H9 (cell line): ENCODE data around the gene STXBP1. TPM values are rescaled to one million over a fixed set of nuclear protein-coding genes. Genes with fewer than 3 reads are reported as not detected.

ENCODE experiments used
- DNase-seq: peaks from one replicate; pipeline ENCODE4 v3.0.0-alpha.2; 2017
- H2AFZ ChIP-seq: one replicate; pipeline ENCODE4 v1.6.1; 2013; ENCODE audit warnings: mild to moderate bottlenecking, low read length, control low read depth, moderate library complexity
- H2AK5ac ChIP-seq: 2 replicates; pipeline ENCODE4 v1.6.1; 2013; ENCODE audit warnings: low read length, control low read depth, mixed read lengths; ENCODE audit not compliant: insufficient read length
- H2BK120ac ChIP-seq: one replicate; pipeline ENCODE4 v1.6.1; 2013; ENCODE audit warnings: low read depth, mild to moderate bottlenecking, low read length, control low read depth, inconsistent platforms; ENCODE audit not compliant: poor library complexity, severe bottlenecking
- H2BK12ac ChIP-seq: 2 replicates; pipeline ENCODE4 v1.6.1; 2013; ENCODE audit warnings: low read length, control low read depth, mixed read lengths, low read depth; ENCODE audit not compliant: insufficient read length
- H2BK15ac ChIP-seq: 2 replicates; pipeline ENCODE4 v1.6.1; 2013; ENCODE audit warnings: low read depth, low read length, control low read depth
- H2BK20ac ChIP-seq: one replicate; pipeline ENCODE4 v1.6.1; 2013; ENCODE audit warnings: low read depth, mild to moderate bottlenecking, low read length, control low read depth, inconsistent platforms; ENCODE audit not compliant: poor library complexity, severe bottlenecking
- H2BK5ac ChIP-seq: 2 replicates; pipeline ENCODE4 v1.6.1; 2013; ENCODE audit warnings: low read length, control low read depth, mixed read lengths; ENCODE audit not compliant: insufficient read length
- H3K14ac ChIP-seq: 2 replicates; pipeline ENCODE4 v1.6.1; 2013; ENCODE audit warnings: low read length, control low read depth; ENCODE audit not compliant: insufficient read depth
- H3K18ac ChIP-seq: 2 replicates; pipeline ENCODE4 v1.6.1; 2013; ENCODE audit warnings: low read depth, mild to moderate bottlenecking, mixed read lengths, low read length, control low read depth; ENCODE audit not compliant: insufficient read length
- H3K23ac ChIP-seq: 2 replicates; pipeline ENCODE4 v1.6.1; 2013; ENCODE audit warnings: low read length, control low read depth, mixed read lengths, low read depth; ENCODE audit not compliant: insufficient read length
- H3K23me2 ChIP-seq: 2 replicates; pipeline ENCODE4 v1.6.1; 2013; ENCODE audit warnings: low read depth, mild to moderate bottlenecking, mixed read lengths, low read length, control low read depth; ENCODE audit not compliant: insufficient read length, poor library complexity, severe bottlenecking
- H3K27ac ChIP-seq: 2 replicates; pipeline ENCODE4 v1.5.1; 2013; ENCODE audit warnings: low read length, control low read depth, mixed read lengths, low read depth; ENCODE audit not compliant: insufficient read length
- H3K27me3 ChIP-seq: 2 replicates; pipeline ENCODE4 v1.6.1; 2013; ENCODE audit warnings: low read length, control low read depth, inconsistent platforms; ENCODE audit not compliant: insufficient read depth
- H3K4ac ChIP-seq: 2 replicates; pipeline ENCODE4 v1.6.1; 2013; ENCODE audit warnings: low read depth, mild to moderate bottlenecking, control low read depth, inconsistent platforms, low read length, moderate library complexity
- H3K4me1 ChIP-seq: 2 replicates; pipeline ENCODE4 v1.6.1; 2013; ENCODE audit warnings: low read length, control low read depth, inconsistent platforms; ENCODE audit not compliant: insufficient read depth
- H3K4me2 ChIP-seq: 2 replicates; pipeline ENCODE4 v1.6.1; 2013; ENCODE audit warnings: low read length, control low read depth, mixed read lengths; ENCODE audit not compliant: insufficient read length, insufficient read depth
- H3K56ac ChIP-seq: 2 replicates; pipeline ENCODE4 v1.6.1; 2013; ENCODE audit warnings: low read depth, mild to moderate bottlenecking, mixed read lengths, low read length, control low read depth; ENCODE audit not compliant: insufficient read length
- H3K79me1 ChIP-seq: 2 replicates; pipeline ENCODE4 v1.6.1; 2013; ENCODE audit warnings: low read depth, mild to moderate bottlenecking, moderate library complexity, low read length, control low read depth, inconsistent platforms; ENCODE audit not compliant: insufficient read depth, poor library complexity, severe bottlenecking
- H3K79me2 ChIP-seq: 2 replicates; pipeline ENCODE4 v1.6.1; 2013; ENCODE audit warnings: low read length, control low read depth, inconsistent platforms; ENCODE audit not compliant: insufficient read depth
- H3K9ac ChIP-seq: 2 replicates; pipeline ENCODE4 v1.6.1; 2013; ENCODE audit warnings: low read length, control low read depth, mixed read lengths; ENCODE audit not compliant: insufficient read length; ENCODE audit errors: extremely low read depth
- H3K9me3 ChIP-seq: one replicate; pipeline ENCODE4 v1.6.1; 2013; ENCODE audit warnings: low read depth, low read length, inconsistent platforms; ENCODE audit not compliant: control insufficient read depth
- H3T11ph ChIP-seq: one replicate; pipeline ENCODE4 v1.6.1; 2013; ENCODE audit warnings: mild to moderate bottlenecking, low read length, control low read depth, inconsistent platforms
- H4K20me1 ChIP-seq: one replicate; pipeline ENCODE4 v1.6.1; 2013; ENCODE audit not compliant: control insufficient read depth, insufficient read length, insufficient read depth
- H4K5ac ChIP-seq: 2 replicates; pipeline ENCODE4 v1.6.1; 2013; ENCODE audit warnings: low read depth, mild to moderate bottlenecking, mixed read lengths, low read length, control low read depth; ENCODE audit not compliant: insufficient read length
- H4K8ac ChIP-seq: replicated peaks from 2 replicates; pipeline ENCODE4 v1.6.1; 2013; ENCODE audit warnings: low read length, control low read depth, mixed read lengths, low read depth; ENCODE audit not compliant: insufficient read length
- H4K91ac ChIP-seq: 2 replicates; pipeline ENCODE4 v1.6.1; 2013; ENCODE audit warnings: low read depth, mild to moderate bottlenecking, moderate library complexity, mixed read lengths, low read length, control low read depth; ENCODE audit not compliant: insufficient read length
- H3K27ac Mint-ChIP-seq, 3 experiments: 2 replicates in 2 of 3; 3 replicates in 1 of 3; pipeline ENCODE4 v1.8.0; 2020 to 2021; ENCODE audit warnings: mixed read lengths in 3 of 3, mild to moderate bottlenecking in 1 of 3, moderate library complexity in 1 of 3
- H3K27me3 Mint-ChIP-seq: 2 replicates; pipeline ENCODE4 v1.8.0; 2021; ENCODE audit warnings: low read depth, mild to moderate bottlenecking, moderate library complexity, mixed read lengths
- H3K36me3 Mint-ChIP-seq, 3 experiments: 2 replicates in 2 of 3; 3 replicates in 1 of 3; pipeline ENCODE4 v1.8.0; 2020 to 2021; ENCODE audit warnings: low read depth in 3 of 3, mixed read lengths in 3 of 3; ENCODE audit not compliant: insufficient read depth in 1 of 3
- H3K4me1 Mint-ChIP-seq, 2 experiments: 2 replicates each; pipeline ENCODE4 v1.8.0; 2020; ENCODE audit warnings: mixed read lengths in 2 of 2
- H3K4me3 Mint-ChIP-seq, 2 experiments: 2 replicates in 1 of 2; 3 replicates in 1 of 2; pipeline ENCODE4 v1.8.0; 2020 to 2021; ENCODE audit warnings: mild to moderate bottlenecking in 2 of 2, mixed read lengths in 2 of 2, moderate library complexity in 1 of 2
- H3K9me3 Mint-ChIP-seq, 2 experiments: 2 replicates in 1 of 2; 3 replicates in 1 of 2; pipeline ENCODE4 v1.8.0; 2020; ENCODE audit warnings: mild to moderate bottlenecking in 2 of 2, mixed read lengths in 2 of 2, moderate library complexity in 1 of 2
- WGBS: extraction: QIAGEN DNeasy Blood & Tissue Kit; methylation state at CpG from one replicate; pipeline ENCODE4 v1.1.7; 2013; ENCODE audit warnings: missing lambda C conversion rate, low lambda C conversion rate, mixed read lengths; ENCODE audit not compliant: insufficient read length; ENCODE audit errors: extremely low coverage; 5-methylcytosine and 5-hydroxymethylcytosine counted together
- total RNA-seq: library from RNA; stranded (reverse); gene quantifications from 2 replicates; pipeline ENCODE4 v1.2.1, GENCODE V29; 2021
- TF ChIP-seq, protein P1 (sequence below): fragments of 200-600 bp; sonication (generic); conservative IDR thresholded peaks from 3 replicates; pipeline ENCODE4 v1.8.0; 2021; ENCODE audit warnings: antibody characterized with exemption, mild to moderate bottlenecking

STXBP1 gene
- total RNA-seq, 1 experiment from 2014 or later: 22.3 TPM

DNA sequence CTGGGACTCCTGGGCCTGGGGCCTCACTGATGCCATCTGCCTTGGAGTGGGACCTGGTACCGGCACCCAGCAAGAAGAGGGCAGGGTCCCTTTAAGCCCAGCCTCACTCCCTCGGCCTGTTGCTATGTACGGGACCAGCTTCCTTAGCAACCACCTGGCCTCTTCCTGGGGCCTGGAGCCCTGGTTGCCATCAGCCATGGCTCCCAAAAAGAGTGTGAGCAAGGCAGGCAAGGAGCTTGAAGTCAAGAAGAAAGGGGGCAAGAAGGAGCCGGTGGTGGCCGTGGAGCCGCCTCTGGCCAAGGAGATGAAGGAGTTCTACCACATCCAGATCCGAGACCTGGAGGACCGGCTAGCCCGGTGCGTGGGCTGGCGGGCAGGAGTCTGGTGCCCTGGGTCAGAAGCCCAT is 94.8 kb downstream of the STXBP1 start, which contains the start of gene CFAP157:
CFAP157 (plus strand) TSS at position 153 of the 406 bp plus-strand sequence; CDS start at position 197, 44 bp downstream.
- H2AFZ ChIP-seq: no peak within 1 kb of the TSS
- no peak within 1 kb of the TSS for H2BK5ac ChIP-seq
- peaks cover 7% of the 10 kb centered on the region for H3K27me3 Mint-ChIP-seq
- no peaks in the 10 kb centered on the region for H4K20me1 ChIP-seq
- H4K5ac ChIP-seq: no peak within 1 kb of the TSS
- no CpG with 5 or more reads among the region's 11 CpGs for WGBS
- H3K27me3 ChIP-seq: no peaks in the 10 kb centered on the region
- no peak within 1 kb of the TSS for H3K23ac ChIP-seq
- no peak within 1 kb of the TSS for H2AK5ac ChIP-seq
- H3K4me1 ChIP-seq: no peaks in the 10 kb centered on the region; the same call in 1 of the 2 replicates
- no peak within 1 kb of the TSS for H4K8ac ChIP-seq
- no peaks in the 10 kb centered on the region for H3K9me3 ChIP-seq
- H2BK15ac ChIP-seq: peak within 1 kb of the TSS; percentile 33; the same call in 1 of the 2 replicates
- H3K9ac ChIP-seq: no peak within 1 kb of the TSS
- peak; percentile 72 for DNase-seq
- TF ChIP-seq, protein P1, sequence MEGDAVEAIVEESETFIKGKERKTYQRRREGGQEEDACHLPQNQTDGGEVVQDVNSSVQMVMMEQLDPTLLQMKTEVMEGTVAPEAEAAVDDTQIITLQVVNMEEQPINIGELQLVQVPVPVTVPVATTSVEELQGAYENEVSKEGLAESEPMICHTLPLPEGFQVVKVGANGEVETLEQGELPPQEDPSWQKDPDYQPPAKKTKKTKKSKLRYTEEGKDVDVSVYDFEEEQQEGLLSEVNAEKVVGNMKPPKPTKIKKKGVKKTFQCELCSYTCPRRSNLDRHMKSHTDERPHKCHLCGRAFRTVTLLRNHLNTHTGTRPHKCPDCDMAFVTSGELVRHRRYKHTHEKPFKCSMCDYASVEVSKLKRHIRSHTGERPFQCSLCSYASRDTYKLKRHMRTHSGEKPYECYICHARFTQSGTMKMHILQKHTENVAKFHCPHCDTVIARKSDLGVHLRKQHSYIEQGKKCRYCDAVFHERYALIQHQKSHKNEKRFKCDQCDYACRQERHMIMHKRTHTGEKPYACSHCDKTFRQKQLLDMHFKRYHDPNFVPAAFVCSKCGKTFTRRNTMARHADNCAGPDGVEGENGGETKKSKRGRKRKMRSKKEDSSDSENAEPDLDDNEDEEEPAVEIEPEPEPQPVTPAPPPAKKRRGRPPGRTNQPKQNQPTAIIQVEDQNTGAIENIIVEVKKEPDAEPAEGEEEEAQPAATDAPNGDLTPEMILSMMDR: no peak
- no peak within 1 kb of the TSS for H3T11ph ChIP-seq
- H3K27ac Mint-ChIP-seq: peak within 1 kb of the TSS in 1 of 3 experiments; percentile 73; a peak in 2 of 7 replicates
- no peak within 1 kb of the TSS for H3K4me2 ChIP-seq
- peak within 1 kb of the TSS; percentile 13; the same call in 1 of the 2 replicates for H3K14ac ChIP-seq
- peaks cover 14 to 33% of the 10 kb centered on the region in 2 experiments for H3K4me1 Mint-ChIP-seq
- no peak within 1 kb of the TSS for H3K27ac ChIP-seq
- no peaks in the 10 kb centered on the region for H3K23me2 ChIP-seq
- no peak within 1 kb of the TSS for H4K91ac ChIP-seq
- H3K56ac ChIP-seq: no peak within 1 kb of the TSS
- H3K79me2 ChIP-seq: no peaks in the 10 kb centered on the region
- peak within 1 kb of the TSS; percentile 6 to 29; a peak in 2 of 5 replicates for H3K4me3 Mint-ChIP-seq
- H3K36me3 Mint-ChIP-seq: no peaks in the 10 kb centered on the region
- H2BK12ac ChIP-seq: no peak within 1 kb of the TSS
- H3K79me1 ChIP-seq: no peaks in the 10 kb centered on the region
- no peak within 1 kb of the TSS for H2BK120ac ChIP-seq
- H2BK20ac ChIP-seq: no peak within 1 kb of the TSS
- H3K18ac ChIP-seq: peak within 1 kb of the TSS; percentile 54
- H3K9me3 Mint-ChIP-seq: peaks cover 0 to 2% of the 10 kb centered on the region in 2 experiments; a peak in 1 of 5 replicates
- no peak within 1 kb of the TSS; the same call in 1 of the 2 replicates for H3K4ac ChIP-seq
